Fibroblast of the conjunctiva (primary cell): ENCODE results near the gene NRXN3.
"Not testable (repeated sequence)": the region's sequence is repeated elsewhere in the genome, so short reads cannot be mapped to it uniquely, and the experiment has no call there.

ENCODE experiments used
- DNase-seq: peaks from one replicate; pipeline ENCODE4 v3.0.0-alpha.2; 2010; ENCODE audit warnings: low read depth

The NRXN3 gene

DNA sequence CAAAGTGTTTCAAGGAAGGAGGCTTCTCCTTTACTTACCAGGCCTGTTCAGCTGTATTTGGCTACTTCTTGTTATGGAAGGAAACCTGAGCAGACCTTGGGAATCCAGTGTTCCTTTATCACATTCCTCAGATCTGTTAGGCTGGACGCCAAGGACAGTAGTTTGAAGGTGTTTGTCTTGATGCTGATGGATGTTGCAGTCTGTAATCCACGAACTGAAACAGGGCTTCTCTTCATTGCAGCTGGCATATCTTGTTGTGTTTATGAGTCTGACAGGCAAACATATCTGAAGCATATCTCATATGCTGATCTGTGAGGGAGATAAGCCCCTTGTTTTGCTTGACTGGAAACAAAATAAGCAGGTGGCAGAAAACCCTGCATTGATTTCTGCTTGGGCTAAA, 904.3 kb downstream of the NRXN3 start:
- no peak for DNase-seq

- DNase-seq = no peak
Measured at GRCh38 chr14:79076428-79076827, 906.3 kb downstream of the NRXN3 start.

DNA sequence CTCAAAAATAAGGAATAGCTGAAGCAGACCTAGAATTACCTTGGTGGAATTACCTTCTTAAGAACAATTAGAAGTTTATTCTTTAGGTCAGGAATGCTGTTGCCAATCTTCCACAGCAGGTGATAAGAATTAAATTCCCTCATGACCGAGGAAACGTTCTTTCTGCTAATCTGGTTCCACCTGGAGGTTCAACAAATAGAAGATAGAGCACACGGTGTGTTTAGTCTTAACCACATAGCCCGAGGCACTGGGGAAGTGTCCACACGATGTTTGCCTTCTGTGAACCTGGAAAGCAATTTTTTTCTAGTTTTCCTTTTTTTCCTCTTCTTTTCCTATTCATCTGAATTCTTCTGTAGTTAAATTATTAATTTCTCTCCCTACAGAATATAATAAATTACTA, 906.9 kb downstream of the NRXN3 start:
- DNase-seq = no peak

- no peak for DNase-seq
Measured at GRCh38 chr14:79080040-79080439, 909.9 kb downstream of the NRXN3 start.

- DNase-seq = no peak
Measured at GRCh38 chr14:79082883-79083282, 912.7 kb downstream of the NRXN3 start.

DNA sequence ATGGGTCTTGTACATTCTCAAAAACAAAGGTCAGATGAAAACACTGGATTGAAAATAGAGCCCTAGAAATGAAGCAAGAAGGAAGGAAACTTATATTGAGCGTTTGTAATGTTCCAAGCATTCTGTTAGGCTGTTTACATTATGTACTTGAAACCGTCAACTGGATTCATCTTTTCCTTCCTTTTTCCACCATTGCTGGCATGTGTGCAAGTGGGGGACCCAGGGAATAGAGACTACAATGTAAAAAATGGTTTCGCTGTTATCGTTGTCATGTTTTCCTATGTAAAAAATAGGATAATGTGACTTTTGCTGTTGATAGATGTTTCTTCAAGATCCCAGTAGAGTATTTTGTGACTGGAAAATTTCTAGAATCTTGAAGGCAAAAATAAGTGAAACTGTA, 913.2 kb downstream of the NRXN3 start:
- DNase-seq = no peak

- no peak for DNase-seq
Measured at GRCh38 chr14:79084861-79085260, 914.7 kb downstream of the NRXN3 start.

DNA sequence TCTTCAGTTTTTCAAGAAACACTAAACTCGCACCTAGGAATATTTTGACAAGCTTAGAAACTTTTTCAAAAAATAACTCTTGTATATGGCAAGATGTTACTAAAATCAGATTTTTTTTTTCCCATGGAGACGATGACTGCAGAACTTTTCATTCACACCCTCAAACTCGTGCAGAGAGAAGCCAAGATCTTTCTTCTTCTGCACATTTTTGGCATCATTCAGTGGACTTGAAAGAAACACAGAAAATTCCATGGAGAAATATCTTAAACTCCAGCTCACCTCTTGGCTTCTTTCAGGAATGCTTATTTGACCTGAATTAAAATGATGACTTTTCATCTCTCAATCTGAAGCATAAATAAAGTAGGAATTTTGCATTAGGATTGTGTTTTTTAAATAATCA, 919.4 kb downstream of the NRXN3 start:
- DNase-seq = no peak

- DNase-seq = no peak
Measured at GRCh38 chr14:79090641-79091180, 920.5 kb downstream of the NRXN3 start.

- DNase-seq = no peak
Measured at GRCh38 chr14:79091381-79091963, 921.3 kb downstream of the NRXN3 start.

DNA sequence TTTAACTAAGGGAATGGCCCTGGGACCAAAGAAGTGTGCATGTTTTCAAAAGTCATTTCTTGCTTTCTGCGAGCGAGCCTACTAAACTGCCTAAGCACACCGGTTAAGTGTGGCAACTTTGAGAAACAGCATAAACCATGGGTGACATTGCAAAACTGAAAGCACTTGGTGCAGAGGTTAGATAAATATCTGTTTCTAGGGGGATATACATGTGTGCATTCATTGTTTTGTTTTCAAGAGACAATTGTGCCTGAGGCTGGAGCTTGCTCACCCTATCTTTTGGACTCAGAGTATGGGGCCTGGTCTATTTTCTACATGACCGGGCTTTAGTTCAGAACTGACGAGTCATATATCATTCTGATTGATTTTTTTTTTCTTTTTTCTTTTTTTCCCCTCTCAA, 923.4 kb downstream of the NRXN3 start:
- DNase-seq = no peak

GRCh38 chr14:79094951-79095350, 924.8 kb downstream of the NRXN3 start:
- DNase-seq = no peak

- no peak for DNase-seq
Measured at GRCh38 chr14:79096811-79097210, 926.6 kb downstream of the NRXN3 start.

GRCh38 chr14:79098324-79098723, 928.2 kb downstream of the NRXN3 start:
- DNase-seq = no peak

GRCh38 chr14:79100578-79100977, 930.4 kb downstream of the NRXN3 start:
- DNase-seq = no peak

DNA sequence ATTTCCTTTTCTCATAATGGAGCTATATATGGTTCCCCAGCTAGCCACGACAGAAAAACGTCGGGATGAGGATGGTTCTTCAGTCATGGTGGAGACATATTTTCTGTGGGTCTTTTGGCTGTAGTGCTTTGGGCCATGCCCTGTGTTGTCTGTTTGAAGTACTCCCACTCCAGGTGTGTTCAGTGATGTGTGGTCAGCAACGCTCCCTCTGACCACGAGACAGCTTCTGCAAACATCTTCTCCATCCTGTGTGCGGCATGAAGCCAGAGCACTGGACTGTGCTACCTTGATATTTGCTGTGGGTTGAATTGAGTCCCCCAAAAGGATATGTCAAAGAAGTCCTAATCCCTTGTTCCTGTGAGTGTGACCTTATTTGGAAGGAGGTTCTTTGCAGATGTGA, 931.2 kb downstream of the NRXN3 start:
- no peak for DNase-seq

GRCh38 chr14:79103764-79104163, 933.6 kb downstream of the NRXN3 start:
- DNase-seq = no peak

GRCh38 chr14:79110564-79110963, 940.4 kb downstream of the NRXN3 start:
- DNase-seq = not testable (repeated sequence)

DNA sequence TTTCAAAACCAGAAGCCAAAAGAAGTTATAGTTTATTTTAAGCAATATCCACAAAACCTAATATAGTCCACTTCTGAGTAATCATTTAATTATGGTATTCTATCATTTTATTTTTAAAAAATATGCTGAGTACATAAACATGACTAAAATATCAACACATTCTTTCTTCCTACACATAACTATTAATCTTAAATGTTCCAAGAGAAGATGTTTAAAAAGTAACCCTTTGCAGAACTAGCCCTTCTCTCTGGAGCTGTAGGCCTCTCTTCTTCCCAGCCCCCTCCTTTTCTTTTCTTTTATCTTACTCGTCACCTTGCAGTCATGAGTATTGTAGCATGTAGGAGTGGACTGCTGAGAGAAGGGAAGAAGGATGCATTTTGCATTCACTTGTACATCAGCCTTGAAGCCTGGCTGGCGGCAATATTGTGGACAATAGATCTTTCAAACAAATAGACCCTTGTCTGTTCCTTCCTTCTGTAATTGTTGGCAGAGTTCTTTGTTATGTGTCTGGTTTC, 941.9 kb downstream of the NRXN3 start:
- no peak for DNase-seq

- no peak for DNase-seq
Measured at GRCh38 chr14:79117561-79117960, 947.4 kb downstream of the NRXN3 start.

DNA sequence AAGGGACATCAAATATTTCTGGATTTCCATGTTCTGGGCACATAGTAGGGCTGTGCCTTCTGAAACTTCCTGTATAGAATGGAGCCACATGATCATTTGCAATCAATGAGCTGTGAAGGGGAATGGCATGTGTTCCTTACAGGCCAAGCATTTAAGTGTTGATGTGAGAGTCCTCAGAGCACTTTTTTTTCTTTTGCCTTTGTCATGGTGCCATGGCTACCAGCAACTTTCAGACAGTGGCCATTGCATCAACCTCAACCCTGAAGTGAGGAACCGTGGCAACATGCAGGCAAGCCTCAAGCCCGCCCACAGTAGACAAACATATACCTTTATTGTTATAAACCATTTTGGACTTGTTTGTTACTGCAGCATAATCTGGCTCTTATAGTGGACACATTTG, 948.1 kb downstream of the NRXN3 start:
- no peak for DNase-seq

- DNase-seq = no peak
Measured at GRCh38 chr14:79134361-79134760, 964.2 kb downstream of the NRXN3 start.

GRCh38 chr14:79136071-79137044, 966.2 kb downstream of the NRXN3 start:
- DNase-seq = no peak
